DMS 273 (cell line): Measurements from ENCODE around the gene AOAH.
"Not testable (repeated sequence)": the region's sequence is repeated elsewhere in the genome, so short reads cannot be mapped to it uniquely, and the experiment has no call there.

ENCODE experiments used
- DNase-seq: peaks from one replicate; lab custom pipeline; 2025; ENCODE audit not compliant: unreplicated experiment; lab: John Stamatoyannopoulos, UW

The AOAH gene

GRCh38 chr7:36659638-36660341 is 64.5 kb downstream of the AOAH start:
- DNase-seq = no peak

- peak; percentile 45 for DNase-seq
Measured at GRCh38 chr7:36659172-36659516, 65.2 kb downstream of the AOAH start.

DNA sequence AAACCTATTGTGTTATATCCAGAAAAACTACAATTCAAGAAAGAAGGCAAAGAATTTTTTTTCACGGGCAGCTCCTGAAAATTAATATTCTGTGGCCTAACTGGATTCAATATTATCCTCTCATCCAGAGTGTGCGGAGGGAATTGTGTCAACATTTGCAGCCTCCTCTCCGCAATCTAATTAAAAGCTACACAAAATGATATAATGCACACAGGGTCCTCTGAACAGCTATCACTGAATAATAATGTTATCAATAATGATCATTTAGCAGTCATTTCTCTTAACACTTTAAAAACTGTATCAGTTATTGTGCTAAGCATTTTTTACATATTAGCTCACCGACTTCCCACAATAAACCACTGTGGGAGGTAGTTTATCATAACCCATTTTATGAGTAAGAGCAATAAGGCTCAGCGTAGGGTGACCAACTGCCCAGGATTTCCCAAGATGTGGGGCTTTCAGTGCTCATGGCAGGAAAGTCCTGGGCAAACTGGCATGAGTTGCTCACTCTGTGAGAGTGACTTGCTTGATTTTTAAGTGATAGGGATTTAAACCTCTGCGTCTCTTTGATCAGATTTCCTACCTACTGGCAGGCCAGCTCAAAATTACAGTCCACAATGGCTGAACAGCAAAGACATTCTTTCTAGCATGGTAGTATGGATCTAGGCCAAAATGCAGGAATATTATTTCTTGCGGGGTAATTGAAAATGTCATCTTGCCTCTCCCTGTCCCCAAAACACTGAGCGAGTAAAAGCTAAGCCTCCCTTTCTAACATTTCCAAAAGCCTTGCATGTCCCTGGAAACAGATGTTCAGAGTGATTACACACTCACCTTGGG is 65.7 kb downstream of the AOAH start:
- DNase-seq = no peak

DNA sequence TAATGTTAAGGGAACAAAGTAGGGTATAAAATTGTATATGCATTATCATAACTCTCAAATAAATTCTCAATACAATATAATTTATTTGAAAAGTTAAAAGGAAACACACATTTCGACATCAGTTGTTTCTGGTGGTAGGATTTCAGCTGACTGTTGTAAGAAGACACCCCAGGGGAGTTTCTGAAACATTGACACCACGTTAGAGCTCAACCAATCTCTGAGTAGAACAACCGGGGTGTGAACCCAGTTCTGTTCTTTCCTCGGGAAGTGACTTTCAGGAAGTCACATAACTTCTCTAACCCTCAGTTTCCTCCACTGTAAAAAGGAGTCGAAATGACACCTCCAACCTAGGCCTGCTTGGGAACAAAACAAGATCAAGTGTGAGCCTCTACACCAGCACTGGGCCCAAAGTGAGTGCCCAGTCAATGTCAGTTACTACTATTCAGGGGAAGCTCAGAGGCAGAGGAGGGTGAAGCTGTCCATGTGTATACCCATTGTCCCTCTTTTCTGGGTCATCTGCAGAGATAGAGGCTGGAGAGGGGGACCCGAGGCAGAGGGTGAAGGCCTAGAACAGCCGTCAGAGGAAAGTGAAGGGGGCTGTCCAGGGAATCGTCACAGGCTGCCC is 67.1 kb downstream of the AOAH start:
- no peak for DNase-seq

- DNase-seq = no peak
Measured at GRCh38 chr7:36654436-36654835, 69.9 kb downstream of the AOAH start.

DNA sequence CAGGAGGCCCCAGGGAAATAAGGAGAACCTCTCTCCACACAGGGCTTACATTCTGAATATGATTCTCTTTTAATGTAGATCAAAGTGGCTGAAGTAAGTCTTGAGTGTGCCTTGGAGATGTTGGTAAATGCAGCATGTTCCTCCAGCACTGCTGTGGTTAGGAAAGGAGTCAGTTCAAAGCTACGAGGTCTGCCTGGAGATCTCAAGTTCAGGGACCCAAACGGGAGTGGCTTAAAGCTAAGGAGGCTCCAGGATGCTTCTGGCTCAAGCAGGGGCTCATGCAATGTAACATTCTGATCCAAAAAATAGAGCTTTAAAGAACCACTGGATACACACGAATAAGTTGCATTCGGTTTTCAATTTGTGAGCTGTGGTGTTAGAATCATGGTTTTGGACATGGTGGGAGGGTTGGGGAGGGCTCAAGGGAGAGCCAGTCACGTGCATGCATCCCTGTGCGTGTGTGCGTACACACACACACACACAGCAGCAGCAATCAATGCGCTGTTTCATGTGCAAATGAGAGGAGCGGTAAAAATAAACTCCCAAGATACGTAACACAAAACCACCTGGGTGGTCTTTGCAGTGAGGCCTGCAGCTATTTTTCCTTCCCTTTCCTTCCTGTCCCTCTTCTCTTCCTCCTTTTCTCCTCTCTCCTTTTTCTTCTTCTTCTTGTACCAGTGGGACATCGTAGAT is 70.5 kb downstream of the AOAH start:
- no peak for DNase-seq

GRCh38 chr7:36653008-36653662 is 71.2 kb downstream of the AOAH start:
- peak; percentile 26 for DNase-seq

- DNase-seq = no peak
Measured at GRCh38 chr7:36652431-36652830, 71.9 kb downstream of the AOAH start.

DNA sequence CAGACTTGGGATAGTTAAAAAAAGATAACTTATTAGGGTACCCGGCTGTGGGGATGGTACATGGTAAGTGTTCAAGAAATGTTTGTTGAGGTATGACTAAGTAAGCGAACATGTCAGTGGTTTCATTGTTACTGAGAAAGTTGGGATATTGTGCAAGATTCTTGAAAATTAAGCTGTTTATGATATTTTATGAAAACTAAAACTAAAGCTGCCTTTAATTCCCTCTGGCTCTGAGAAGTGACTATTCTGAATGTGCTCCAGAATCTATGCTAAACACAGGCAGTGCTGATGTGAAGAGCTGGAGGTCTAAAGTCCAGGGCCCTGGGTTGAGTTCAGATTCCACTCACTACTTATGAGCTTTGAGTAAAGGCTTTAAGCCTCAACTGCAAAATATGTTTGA is 72.9 kb downstream of the AOAH start:
- no peak for DNase-seq

DNA sequence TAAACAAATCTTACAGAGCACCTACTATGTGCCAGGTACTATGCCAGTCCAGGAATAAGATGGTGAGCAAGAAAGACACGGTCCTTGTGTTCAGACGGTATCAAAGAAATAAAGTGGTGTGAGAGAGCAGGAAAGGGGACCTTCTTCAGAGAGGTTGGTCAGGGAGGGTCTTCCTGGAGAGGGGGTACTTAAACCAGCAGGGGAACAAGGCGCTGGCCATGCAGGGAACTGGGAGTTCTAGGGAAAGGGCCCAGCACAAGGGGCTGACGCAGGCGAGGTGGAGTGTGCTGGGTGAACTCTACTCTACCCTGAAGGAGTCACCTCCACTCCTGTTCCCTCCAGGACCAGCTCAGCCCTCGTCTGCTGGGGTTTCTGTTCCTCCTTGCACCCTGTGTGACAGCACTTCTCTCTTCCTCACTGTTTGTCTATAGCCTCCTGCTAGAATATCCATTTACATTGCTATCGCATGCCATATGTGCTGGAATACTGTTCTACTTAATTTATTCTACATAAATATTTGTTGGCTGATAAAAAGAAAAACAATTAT is 73.5 kb downstream of the AOAH start:
- DNase-seq = peak; percentile 54

GRCh38 chr7:36650320-36650719 is 74.0 kb downstream of the AOAH start:
- no peak for DNase-seq

DNA sequence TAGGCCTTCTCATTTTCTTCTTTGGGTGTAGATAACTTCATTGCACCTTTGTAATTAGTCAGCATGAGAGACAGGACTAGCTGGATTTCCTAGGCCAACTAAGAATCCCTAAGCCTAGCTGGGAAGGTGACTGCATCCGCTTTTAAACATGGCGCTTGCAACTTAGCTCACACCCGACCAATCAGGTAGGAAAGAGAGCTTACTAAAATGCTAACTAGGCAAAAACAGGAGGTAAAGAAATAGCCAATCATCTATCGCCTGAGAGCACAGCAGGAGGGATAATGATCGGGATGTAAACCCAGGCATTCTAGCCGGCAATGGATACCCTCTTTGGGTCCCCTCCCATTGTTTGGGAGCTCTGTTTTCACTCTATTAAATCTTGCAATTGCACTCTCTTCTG is 75.0 kb downstream of the AOAH start:
- DNase-seq = not testable (repeated sequence)

DNA sequence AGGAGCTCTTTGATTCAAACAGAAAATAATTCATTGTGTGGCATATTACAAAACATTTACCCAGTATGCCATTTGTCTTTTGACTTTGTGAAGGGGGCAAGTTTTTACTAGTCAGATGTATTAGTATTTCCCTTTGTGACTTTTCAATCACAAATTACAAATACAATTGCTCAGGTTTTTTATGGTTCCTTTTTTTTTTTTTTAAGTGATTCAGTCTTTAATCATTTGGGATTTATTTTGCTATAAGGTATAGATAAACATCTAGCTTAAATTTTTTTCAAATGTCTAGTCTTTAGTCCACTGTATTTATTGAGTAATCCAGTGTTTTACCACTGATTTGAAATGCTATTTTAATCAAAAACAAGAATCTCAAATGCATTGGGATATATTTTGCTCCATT is 75.9 kb downstream of the AOAH start:
- no peak for DNase-seq

DNA sequence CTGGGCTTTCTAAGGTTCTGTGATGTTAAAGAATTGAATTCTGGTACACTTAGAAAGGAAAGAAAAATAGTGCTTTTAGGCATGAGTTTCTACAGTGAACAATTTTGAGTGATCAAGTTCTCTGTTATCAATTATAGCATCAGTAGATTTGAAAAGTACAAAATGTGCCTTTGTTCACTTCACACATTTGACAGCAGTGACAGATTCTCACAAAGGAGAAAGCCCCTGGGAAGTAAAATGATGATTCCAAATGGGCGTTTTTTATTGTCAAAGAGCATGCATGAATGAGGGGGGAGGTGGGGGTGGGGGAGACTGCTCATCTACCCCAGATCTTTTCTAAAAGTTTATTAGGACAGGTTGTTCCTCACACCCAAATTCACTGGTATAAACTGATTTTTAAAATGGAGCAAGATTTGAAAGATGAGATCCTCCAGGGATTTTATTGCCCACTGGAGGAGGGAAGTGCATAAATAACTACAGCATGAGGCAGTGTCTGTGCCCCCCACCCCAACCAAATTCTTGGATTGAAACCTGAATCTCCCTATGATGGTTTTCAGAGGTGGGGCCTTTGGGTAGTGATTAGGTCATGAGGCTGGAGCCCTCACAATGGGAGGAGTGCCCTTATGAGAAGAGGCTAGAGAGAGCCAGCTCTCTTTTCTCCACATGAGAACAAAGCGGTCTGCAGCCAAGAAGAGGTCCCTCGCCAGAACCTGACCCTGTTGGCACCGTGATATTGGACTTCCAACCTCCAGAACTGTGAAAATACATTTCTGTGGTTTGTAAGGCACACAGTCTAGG is 79.5 kb downstream of the AOAH start:
- DNase-seq = peak; percentile 51

DNA sequence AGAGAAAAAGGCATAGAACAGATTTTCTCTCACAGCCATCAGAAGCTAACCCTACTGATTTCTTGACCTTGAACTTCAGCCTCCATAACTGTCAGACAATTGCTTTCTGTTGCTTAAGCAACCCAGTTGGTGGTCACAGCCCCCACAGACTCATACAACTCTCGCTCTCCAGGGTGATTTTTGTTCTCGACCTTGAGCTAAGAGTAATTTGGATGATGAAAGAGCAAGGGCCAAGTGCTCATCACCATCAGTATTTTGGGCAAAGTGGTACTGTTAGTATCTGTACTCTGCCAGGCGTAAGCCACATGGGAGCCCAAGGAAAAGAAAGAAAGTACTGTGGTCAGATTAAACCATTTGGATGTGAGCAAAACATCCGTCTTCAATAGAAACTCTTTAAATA is 81.9 kb downstream of the AOAH start:
- no peak for DNase-seq

GRCh38 chr7:36642010-36642409 is 82.3 kb downstream of the AOAH start:
- DNase-seq = no peak

- no peak for DNase-seq
Measured at GRCh38 chr7:36640682-36641081, 83.6 kb downstream of the AOAH start.

GRCh38 chr7:36639826-36640225 is 84.5 kb downstream of the AOAH start:
- DNase-seq = no peak

GRCh38 chr7:36638586-36639263 is 85.6 kb downstream of the AOAH start:
- DNase-seq = peak; percentile 19
